HuH-7 (cell line): Measurements from ENCODE around the gene GMDS.
A peak's percentile ranks its signal among the peaks of the same experiment; 100 is the strongest.

Source experiments
- DNase-seq: peaks from one replicate; pipeline ENCODE4 v3.0.0; 2011; ENCODE audit warnings: low spot score

Gene GMDS

DNA sequence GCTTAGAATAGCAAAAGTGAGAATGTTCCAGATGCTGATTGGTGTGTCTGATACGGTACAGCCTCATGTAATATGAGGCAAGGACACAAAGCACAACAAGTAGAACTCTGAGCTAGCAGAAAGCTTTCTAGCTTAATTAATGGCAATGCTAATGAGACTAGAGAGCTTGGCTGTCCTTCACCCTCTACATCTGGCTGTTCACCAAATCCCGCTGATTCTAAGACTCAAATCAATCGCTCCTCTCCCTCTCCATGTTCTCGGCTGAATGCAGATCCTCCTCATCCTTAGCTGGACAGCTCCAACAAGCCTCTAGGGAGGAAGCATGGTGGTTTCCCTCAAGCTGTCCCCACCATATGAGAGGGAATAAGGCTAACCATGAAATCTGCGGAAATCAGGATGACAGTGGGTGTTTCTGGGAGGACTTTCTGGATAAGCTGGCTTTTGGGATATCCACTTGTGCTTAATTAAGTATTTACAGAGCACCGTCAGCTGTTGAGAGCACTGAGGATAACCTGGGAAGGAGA, 506.8 kb downstream of the GMDS start:
- DNase-seq: no peak

DNA sequence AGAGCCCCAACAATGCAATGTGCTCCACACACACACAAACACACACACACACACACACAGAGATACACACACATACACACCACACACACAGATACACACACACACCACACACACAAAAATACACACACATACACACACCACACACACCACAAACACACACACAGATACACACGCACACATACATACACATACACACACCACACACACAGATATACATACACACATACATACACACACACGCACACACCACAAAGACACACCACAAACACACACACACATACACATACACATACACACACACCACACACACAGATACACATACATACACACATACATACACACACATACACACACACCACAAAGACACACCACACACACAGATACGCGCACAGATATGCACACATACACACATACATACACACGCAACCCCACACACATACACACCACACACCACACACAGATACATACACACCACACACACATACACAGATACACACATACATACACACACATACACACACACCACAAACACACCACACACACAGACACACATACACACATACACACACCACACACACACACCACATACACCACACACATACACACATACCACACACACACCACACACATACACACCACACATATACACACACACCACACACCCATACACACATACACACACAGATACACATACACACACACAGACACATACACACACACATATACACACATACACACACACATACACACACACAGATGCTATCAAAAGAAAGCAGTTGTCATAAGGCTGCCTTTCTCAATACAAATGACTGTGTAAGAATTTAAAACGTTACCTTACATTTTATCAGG, 507.7 kb downstream of the GMDS start:
- no peak for DNase-seq

DNA sequence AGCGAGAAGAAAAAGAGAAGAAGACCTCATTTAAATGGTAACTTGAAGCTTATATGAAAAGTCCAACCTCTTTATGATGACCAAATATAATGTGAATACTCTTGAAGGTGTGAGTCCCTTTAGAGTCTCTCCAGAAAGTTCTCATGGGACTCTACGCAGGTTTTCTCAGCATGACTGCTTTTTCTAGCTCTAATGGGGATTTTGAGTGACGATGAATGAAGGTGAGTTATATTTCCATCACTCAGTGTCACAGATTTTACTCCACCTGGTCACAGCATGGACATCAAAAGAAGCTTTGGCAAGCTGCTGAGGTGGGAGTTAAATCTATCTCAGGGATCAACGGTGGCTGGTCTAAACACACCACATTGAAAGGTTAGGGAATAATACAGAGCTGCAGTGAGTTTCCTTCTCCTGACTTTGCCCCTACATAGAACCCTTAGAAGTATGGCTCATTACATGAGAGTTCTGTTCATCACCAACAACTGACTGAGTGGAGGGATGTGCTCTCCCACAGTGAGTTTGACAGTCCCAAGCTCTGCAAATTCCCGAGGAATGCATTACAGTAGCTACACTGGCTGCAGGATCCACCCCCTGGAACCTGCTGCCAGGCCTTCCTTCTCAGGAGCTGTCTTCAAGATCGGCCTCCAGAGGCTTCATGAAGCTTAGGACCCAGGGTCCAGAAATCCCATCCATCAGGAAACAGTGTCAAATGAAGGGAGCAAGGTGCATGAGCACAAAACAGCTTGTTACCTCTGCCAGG, 508.9 kb downstream of the GMDS start:
- no peak for DNase-seq

DNA sequence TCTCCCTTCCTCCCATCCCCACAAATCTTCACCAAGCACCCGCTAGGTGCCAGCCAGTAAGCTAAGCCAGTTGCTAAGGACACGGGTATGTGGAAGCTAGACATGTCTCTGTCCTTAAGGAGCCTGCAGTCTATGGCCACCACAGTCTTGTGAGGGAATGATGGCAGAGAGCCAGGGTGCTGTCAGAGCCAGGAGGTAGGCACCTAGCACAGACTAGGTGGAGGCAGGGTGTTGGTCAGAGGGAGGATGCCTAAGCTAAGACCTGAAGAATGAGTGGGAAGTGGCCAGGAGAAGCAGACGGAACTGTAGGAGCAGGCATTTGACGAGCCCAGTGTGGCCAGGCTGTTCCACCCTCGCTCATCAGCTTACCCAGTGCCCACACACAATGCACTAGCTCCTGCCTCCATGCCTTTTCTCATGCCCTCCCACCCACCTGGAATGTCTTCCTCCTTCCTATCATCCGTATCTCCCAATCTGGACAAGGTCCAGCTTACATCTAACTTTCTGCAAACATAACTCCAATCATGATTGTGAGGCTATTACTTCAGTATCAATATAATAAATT, 510.1 kb downstream of the GMDS start:
- no peak for DNase-seq

DNA sequence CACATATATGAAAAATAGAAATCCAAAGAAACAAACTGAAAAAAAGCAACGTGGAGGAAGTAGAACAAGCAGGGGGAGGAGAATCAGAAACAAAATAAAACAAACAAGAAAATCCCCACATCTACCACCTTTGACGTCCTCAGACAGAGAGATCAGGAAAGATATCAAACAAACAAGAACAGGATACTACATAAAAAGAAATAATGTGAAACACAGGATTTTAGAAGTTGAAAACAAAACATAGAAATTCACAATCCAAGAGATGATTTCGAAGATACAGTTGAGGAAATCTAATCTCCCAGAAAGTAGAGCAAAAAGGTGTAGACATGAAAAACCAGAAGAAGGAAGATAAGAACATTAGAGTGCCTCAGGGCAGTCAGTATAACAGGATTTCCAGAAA, 514.5 kb downstream of the GMDS start:
- DNase-seq: no peak

DNA sequence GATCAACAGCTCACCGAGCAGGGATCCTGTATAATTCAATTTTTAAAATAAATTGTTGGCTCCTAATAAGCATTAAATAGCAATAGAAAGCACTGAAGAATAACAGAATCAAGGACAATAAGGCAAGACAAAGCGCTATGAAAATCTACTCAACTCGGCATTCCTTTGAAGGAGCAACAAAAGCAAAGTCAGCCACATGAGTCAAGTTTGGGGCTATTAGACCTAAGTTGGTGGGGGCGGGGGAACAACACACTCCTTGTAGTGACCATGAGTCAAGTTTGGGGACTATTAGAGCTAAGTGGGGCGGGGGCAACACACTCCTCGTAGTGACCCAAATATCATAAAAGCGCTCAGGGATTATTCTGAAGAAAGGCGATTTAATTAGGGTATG, 515.7 kb downstream of the GMDS start:
- no peak for DNase-seq

DNA sequence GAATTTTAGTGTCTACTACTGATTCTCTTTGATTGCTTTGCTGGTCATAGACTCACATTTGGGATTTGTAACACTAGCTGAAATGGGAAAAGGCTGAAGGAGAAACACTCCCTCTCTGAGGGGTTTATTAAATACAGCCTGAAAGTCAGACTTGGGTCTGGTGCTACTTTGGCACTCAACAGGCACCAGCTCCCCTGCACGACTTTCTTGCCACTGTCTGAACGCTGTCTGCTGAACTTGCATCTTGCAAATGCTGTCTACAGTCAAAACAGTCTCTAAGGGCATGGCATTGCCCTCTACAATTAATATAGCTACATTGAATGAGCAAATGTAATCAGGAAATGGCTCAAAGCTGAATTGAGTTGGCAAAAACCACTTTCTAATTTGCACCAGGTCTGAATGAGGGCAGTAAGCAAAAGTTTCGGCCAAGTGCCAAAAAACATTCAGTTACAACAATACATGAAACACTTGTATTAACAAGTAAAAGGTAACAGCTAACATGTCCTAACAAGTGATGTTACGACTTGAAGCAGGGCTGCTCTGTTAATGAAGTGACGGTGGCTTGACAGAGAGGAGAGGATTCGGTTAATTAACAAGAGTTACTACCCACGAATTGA, 516.2 kb downstream of the GMDS start:
- DNase-seq: no peak

DNA sequence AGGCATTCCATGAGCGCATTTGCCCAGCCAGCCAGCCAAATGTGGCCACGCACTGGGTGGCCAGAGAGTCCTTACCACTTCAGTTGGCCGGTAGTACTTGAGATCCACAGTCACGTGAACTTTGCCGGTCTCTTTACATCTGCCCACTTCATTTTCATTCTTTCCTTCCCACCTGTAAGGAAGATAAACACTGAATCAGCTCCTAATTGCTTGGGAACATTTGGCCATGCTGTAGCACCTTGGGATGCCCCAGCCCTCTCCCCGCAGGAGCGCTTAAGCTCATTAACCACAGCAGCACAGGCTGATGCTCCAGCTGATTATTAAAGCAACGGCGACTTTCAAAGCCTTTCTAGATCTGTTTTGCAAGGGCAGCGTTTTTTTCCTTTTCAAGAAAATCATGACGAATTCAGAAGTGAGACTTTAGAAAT, 519.0 kb downstream of the GMDS start:
- DNase-seq: no peak

DNA sequence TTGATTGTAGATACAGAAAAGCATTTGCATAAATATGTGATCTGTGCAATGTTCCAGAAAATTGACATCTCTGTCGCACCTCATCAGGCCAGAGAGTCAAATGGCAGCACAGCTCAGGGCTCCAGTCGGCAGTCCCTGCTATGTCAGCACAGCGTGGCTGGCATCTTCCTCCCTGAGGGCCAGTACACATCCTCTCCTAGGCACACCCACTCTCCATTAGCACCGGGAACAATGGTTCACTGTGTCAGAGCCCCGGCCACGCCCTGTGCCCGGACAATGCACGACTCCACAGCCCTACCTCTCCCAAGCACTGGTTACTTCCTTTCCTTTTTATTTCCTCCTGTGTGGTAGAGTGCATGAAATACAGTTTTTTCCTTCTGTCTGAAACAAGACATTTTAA, 520.8 kb downstream of the GMDS start:
- DNase-seq: peak; percentile 21

DNA sequence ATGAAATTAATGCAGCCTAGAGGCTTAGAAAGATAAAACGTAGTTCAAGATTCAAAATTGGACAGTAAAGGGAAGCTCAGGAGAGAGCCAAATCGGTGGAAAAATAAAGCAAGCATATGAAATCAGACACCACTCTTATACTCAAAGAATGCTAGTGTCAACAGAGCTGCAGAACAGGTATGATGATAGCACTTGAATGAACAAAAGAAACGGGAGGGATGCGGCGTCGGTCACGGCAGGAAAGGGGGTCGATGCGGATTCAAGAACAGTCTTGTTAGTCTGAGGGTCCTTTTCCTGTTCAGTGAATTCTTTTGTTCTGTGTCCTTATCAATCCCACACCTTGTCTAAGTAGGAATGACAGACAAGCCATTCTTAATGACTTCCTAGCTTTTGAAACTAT, 521.3 kb downstream of the GMDS start:
- no peak for DNase-seq

DNA sequence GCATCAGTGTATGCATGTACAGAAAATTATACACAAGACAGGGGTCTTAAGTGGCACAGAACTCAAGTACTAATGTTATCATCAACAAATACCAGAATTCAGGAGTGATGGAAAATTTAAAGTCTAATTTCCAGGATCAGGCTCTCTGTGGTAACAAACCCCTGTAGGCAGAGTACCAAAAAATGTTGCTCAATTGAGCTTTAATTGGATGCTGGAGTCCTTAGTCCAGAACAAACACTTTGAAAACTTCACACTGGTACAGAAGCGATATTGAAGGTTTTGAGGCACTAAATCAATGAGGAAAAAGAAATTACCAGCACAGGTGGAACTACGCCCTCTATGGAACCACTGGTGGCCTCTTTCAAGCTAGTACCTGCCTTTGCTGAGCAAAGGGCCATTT, 522.6 kb downstream of the GMDS start:
- no peak for DNase-seq

DNA sequence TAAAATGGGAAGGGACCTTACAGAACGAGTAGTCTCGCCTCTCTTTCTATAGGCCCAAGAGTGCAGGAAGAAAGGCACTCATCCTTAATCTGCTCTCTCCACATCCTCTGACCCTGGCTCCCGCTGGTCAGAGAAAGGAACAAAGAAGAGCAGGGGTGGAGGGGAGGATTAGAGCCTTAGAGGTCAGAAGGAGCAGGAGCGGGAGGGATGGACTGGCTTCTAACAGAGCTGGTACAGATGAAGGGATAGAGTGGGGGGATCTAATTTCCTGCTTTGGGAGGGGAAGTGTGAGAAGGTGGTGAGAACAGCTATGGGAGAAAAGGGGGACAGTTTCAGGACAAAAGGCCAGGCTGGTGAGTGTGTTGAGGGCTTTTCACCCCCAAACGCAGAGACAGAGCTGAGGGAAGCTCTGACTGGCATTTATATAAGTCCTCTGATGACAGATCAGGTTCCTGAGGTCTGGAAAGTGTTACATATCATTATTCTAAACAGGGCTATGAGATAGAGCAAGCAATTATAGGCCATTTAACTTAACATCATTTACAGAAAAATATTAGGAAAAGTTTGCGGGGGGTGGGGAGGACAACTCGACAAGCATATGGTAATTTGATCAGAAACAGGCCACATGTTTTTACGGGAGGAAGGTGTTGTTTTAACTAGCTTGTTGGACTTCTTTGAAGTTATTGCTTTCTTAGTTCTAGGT, 524.6 kb downstream of the GMDS start:
- no peak for DNase-seq

DNA sequence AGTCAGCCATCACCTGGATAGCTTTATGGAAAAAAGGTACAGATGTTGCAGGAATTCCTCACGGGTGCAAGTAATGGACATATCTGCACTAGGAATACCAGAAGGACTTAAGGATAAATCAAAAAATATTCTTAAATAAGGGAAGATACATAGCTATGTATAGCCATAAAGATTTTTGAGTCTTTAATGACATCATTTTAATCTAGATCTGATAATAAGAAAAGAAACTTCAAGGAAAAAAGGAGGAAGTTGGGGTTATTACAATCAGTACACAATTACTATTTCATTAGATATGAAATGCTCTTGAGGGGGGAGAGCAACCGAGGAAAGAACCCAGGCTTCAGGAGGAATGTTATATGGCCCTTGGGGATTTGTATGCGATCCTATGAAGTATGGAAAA, 525.5 kb downstream of the GMDS start:
- DNase-seq: no peak

DNA sequence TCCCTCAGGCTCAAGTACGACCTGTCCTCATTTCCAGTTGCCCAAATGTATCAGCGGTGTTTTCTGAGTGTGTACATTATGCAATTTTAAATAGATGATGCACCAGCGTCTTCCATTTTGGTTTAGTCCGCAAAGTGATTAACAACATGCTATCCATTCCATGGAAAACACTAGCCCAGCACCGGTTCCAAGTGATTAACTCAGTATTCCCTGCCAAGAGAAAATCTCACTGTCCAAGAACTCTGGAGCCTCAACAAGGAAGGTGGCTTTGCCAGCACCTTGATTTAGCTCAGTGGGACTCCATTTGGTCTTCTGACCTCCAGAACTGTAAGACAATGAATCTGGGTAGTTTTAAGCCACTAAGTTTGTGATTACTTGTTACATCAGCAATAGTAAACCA, 528.5 kb downstream of the GMDS start:
- DNase-seq: no peak

DNA sequence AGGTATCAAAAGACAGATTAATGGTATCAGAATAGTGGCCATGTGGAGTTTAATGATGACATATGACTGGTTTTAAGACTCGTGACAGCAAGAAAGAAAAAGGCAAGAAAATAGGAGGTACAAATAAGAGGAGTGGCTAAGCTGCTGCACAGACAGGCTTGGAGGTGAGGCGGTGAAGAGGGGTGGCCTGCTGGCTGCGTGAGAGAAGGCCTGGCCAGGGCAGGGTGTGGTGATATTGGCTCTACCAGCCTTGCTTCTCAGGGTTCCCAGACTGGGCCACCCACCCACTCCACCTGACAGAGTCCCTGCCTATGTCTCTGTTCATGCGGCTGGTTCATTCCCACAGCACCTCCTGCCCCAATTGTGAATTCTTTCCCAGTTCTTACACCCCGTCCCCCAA, 529.0 kb downstream of the GMDS start:
- no peak for DNase-seq

DNA sequence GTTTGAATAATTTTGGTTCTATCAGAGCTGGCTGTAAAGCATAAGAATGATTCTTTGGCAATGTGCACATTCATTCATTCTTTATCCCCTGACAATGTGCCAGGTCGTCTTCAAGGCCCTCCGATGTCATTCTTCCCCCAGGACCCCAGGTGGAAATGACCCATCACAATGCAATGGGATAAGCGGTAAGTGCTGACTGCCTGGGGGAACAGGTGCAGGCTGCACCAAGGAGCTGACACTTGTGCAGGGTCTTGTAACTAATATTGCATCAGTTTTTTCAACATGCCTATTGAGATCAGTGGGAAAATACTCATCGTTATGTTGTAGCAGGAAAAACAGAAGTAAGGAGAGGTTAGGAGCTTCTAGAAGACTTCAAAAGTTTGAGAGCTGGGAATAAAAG, 530.1 kb downstream of the GMDS start:
- no peak for DNase-seq

DNA sequence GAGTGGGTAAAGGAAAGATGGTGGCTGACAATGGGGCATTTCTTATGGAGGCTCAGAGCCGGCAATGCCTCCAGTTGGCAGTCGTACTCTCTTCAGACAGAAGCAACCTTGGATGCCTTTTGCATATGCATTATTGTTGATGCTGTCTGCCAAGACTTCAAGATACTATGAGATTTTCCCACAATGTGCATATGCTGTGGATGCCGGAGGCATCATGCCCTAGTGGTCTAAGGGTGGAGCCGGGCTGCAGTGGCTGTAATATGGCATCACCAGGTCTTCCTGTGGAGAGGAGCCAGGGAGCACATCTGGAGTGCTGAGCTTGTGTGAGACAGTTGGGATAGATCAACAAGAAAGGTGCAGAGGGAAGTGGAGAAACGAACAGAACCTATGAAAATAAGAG, 530.8 kb downstream of the GMDS start:
- no peak for DNase-seq

DNA sequence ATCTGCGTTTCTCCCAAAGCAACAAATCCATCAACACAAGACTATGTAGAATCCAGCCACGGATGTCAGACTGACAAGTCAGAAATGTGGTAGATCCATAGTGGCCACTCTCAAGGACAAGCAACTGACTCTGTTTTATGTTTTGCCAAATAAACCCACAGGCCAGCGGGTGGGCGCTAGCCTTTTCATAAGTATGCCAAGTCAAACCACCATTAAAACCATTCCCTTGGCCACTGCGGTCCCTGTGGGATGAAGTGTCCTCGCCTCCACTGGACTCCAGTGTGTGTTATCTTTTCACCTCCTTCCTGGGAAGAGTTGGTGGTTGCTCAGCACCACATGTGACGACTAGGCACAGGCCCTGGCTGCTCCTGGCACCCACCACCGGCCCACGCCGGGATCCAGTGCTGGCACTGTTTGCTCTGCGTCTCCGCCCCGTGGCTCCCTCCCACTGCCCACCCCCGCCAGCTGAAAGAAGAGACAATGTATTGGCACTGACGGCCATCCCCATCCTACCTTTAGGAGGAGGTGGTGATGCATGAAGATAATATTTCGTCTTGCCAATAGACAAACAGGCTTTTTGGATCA, 532.3 kb downstream of the GMDS start:
- no peak for DNase-seq

DNA sequence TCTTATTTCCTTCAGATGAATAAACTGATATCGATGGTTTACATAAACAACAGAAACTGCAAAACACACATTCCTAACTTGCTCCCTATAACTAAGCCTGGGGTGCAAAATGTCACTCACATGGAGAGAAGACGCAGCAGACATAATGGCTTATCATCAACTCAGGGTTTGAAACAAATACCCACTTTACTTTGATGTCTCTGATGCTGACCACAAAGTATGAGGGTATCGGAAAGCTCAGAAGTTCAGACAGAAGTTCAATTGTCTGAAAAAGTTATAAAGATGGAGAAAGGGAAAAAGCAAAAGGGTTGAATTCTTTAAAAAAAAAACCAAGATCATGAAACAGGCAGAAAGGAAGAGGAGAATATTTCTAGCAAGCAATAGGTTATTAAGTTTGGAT, 533.0 kb downstream of the GMDS start:
- no peak for DNase-seq

DNA sequence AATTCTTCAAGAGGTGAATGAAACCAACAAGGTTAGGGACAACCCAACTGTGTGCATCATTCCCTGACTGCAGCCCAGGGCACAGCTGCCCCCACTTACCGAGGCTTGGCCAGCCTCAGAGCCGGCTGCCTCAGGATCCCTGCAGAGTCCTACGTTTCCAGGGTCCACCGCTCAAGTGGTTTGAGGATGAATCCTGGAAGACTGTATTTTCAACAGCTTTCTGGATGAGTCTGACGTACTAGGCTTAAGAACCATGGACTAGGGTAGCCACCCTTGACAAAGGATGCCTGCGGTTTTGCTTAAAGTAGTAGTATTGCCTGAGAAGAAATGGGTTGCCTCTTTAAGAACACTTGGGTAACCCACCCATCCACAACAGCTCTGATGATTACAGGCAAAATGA, 534.3 kb downstream of the GMDS start:
- no peak for DNase-seq

DNA sequence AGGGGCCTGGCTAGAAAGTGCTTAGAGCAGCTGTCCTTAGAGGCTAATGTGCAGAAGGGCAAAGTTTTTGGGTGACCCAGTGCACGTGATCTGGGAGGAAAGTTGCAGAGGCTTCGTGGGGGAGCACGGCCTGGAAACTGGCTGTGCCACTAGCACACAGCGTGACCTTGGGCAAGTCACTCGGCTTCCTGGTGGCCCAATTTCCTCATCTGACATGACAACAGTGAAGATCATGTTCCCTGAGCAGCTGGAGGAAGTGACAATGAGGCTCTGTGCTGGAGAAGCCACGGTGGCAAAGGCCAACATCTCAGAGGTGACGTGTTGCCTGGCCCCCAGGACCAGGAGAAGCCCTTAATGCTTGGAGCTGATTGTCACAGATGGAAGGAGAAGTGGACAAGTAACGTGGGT, 536.2 kb downstream of the GMDS start:
- no peak for DNase-seq

DNA sequence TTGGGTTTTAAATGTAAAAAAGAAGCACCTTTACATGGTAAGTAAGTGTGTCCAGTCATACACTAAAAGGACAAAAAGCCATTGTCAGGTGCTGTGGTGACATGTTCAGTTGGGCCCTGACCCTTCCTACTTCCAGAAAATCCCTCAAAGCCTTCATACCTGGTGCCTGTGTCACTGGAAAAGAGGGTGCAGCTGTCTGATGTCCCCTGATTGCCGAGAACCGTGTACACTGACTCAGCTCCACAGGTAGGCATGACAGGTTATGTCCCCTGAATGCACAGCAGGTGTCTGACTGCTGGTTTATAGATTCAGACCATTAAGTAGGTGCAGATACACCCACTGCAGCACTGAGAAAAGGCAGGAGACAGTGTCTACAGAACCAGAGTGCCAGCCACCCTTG, 536.6 kb downstream of the GMDS start:
- no peak for DNase-seq
